Stimulated activated CD4-positive, alpha-beta T cell treated with anti-CD3 and anti-CD28 coated beads, Interleukin-12 subunit alpha, Interleukin-12 subunit beta, amount 100 ng/mL, for 4 hours (primary cell): Measurements from ENCODE around the gene PHF14.
"Not testable (repeated sequence)": the region's sequence is repeated elsewhere in the genome, so short reads cannot be mapped to it uniquely, and the experiment has no call there.

Source experiments
- DNase-seq: peaks from one replicate; pipeline ENCODE4 v3.0.0-alpha.2; 2020

Gene PHF14

GRCh38 chr7:10973061-10973941 is at the start of gene PHF14:
Gene PHF14 (plus strand): TSS chr7:10973872. CDS start chr7:10974324, 452 bp downstream.
- DNase-seq: peak; percentile 95

GRCh38 chr7:10924370-10924769 is 49.3 kb upstream of the PHF14 start:
- no peak for DNase-seq

- DNase-seq: not testable (repeated sequence)
Measured at GRCh38 chr7:10928203-10928602, 45.5 kb upstream of the PHF14 start.

GRCh38 chr7:10930551-10930950 is 43.1 kb upstream of the PHF14 start:
- DNase-seq: no peak

GRCh38 chr7:10931161-10931560 is 42.5 kb upstream of the PHF14 start:
- no peak for DNase-seq

- no peak for DNase-seq
Measured at GRCh38 chr7:10934292-10934691, 39.4 kb upstream of the PHF14 start.

- no peak for DNase-seq
Measured at GRCh38 chr7:10939237-10939910, 34.3 kb upstream of the PHF14 start.

- DNase-seq: peak; percentile 84
Measured at GRCh38 chr7:10939911-10940703, 33.6 kb upstream of the PHF14 start.

- no peak for DNase-seq
Measured at GRCh38 chr7:10940704-10941355, 32.8 kb upstream of the PHF14 start.

GRCh38 chr7:10950494-10950893 is 23.2 kb upstream of the PHF14 start:
- DNase-seq: no peak

GRCh38 chr7:10950974-10951578 is 22.6 kb upstream of the PHF14 start:
- not testable (repeated sequence) for DNase-seq

- DNase-seq: no peak
Measured at GRCh38 chr7:10952588-10952987, 21.1 kb upstream of the PHF14 start.

GRCh38 chr7:10953078-10953750 is 20.5 kb upstream of the PHF14 start:
- DNase-seq: not testable (repeated sequence)

- DNase-seq: no peak
Measured at GRCh38 chr7:10956528-10956927, 17.1 kb upstream of the PHF14 start.

GRCh38 chr7:10960242-10960641 is 13.4 kb upstream of the PHF14 start:
- DNase-seq: not testable (repeated sequence)

GRCh38 chr7:10965016-10965415 is 8.7 kb upstream of the PHF14 start:
- not testable (repeated sequence) for DNase-seq

GRCh38 chr7:10972174-10972573 is 1.5 kb upstream of the PHF14 start:
- no peak for DNase-seq

- DNase-seq: no peak
Measured at GRCh38 chr7:10973942-10974911, 555 bp downstream of the PHF14 start.

GRCh38 chr7:10977113-10977512 is 3.4 kb downstream of the PHF14 start:
- no peak for DNase-seq

- no peak for DNase-seq
Measured at GRCh38 chr7:10981317-10981716, 7.6 kb downstream of the PHF14 start.
